ENCODE results near the gene CAMKK2. TPM values are rescaled to one million over a fixed set of nuclear protein-coding genes. Genes with fewer than 3 reads are reported as not detected.
"Not testable (repeated sequence)": the region's sequence is repeated elsewhere in the genome, so short reads cannot be mapped to it uniquely, and the experiment has no call there.

CAMKK2 gene
- total and polyA plus RNA-seq, 8 donors = 36.4 to 47.8 (median 44.4) TPM

- Histone ChIP-seq H3K36me3 (peaks cover 0 to 95% of the 10 kb centered on the region in 2 donors), H3K4me3 (no peak overlapping the region), H3K27ac (no peak overlapping the region), H3K27me3 (no peaks in the 10 kb centered on the region), H3K9me3 (no peaks in the 10 kb centered on the region), H3K4me1 (peaks cover 0 to 23% of the 10 kb centered on the region in 2 donors)
- intact Hi-C loops (cut with DNase I) = no loop called here
- ATAC-seq (no peak), DNase-seq (peak in 1 of 4 donors; percentile 74)
- TF ChIP-seq CTCF (IDR thresholded peaks at IDR 0.05) = no peak
Measured at GRCh38 chr12:121233628-121234020, 62.9 kb downstream of the CAMKK2 start.

- ATAC-seq (no peak), DNase-seq (peak in 2 of 4 donors; percentile 44 to 48)
- no peaks in the 10 kb centered on the region for H3K9me3 ChIP-seq
- H3K36me3 ChIP-seq = peaks cover 0 to 93% of the 10 kb centered on the region in 2 donors
- H3K4me1 ChIP-seq = peaks cover 0 to 18% of the 10 kb centered on the region in 2 donors
- TF ChIP-seq CTCF (IDR thresholded peaks at IDR 0.05) = no peak
- no peak overlapping the region for H3K4me3 ChIP-seq
- intact Hi-C loops (cut with DNase I) = no loop called here
- H3K27me3 ChIP-seq = no peaks in the 10 kb centered on the region
- H3K27ac ChIP-seq = no peak overlapping the region
Measured at GRCh38 chr12:121232977-121233627, 63.4 kb downstream of the CAMKK2 start.

DNA sequence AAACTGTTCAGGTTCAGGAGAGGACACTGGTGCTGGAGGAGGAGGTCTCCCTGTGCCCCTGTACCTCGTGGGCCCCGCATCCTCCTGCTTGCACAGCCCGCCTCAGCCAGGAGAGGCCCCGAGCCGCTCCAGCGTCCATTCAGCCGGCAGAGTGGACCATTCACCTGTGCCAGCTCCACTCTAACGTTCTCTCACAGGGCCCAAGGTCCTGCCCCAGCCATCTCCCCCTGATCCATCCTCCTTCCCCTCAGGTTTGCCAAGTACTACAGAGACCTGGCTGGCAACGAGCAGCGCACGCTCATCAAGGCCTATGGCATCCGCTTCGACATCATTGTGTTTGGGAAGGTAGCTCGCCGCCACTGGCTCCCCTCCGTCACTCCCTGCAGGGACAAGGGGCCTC is 64.3 kb downstream of the CAMKK2 start:
- intact Hi-C loops (cut with DNase I) = no loop called here
- Histone ChIP-seq H3K4me1 (peaks cover 0 to 11% of the 10 kb centered on the region in 2 donors), H3K27me3 (no peaks in the 10 kb centered on the region), H3K27ac (no peak overlapping the region), H3K4me3 (no peak overlapping the region), H3K9me3 (no peaks in the 10 kb centered on the region), H3K36me3 (peaks cover 0 to 88% of the 10 kb centered on the region in 2 donors)
- DNase-seq = peak in 1 of 4 donors; percentile 74
- no peak for TF ChIP-seq CTCF (IDR thresholded peaks at IDR 0.05)
- ATAC-seq = no peak

GRCh38 chr12:121230538-121230907 is 66.0 kb downstream of the CAMKK2 start:
- DNase-seq = peak in 1 of 4 donors; percentile 41
- Histone ChIP-seq H3K27me3 (no peaks in the 10 kb centered on the region), H3K9me3 (no peaks in the 10 kb centered on the region), H3K4me3 (no peak overlapping the region), H3K36me3 (peaks cover 0 to 88% of the 10 kb centered on the region in 2 donors), H3K4me1 (peaks cover 0 to 11% of the 10 kb centered on the region in 2 donors), H3K27ac (no peak overlapping the region)
- peak in 1 of 2 donors; percentile 34 for TF ChIP-seq CTCF (IDR thresholded peaks at IDR 0.05)
- no peak for ATAC-seq
- intact Hi-C loops (cut with DNase I) = no loop called here

GRCh38 chr12:121229826-121230537 is 66.5 kb downstream of the CAMKK2 start:
- TF ChIP-seq CTCF (IDR thresholded peaks at IDR 0.05) = peak; percentile 89 to 91
- ATAC-seq (peak; percentile 84), DNase-seq (peak in 3 of 4 donors; percentile 71 to 87 (median 74))
- H3K27me3 ChIP-seq; H3K4me3 ChIP-seq; H3K27ac ChIP-seq; intact Hi-C loops (cut with DNase I); H3K9me3 ChIP-seq: not testable (repeated sequence)
- Histone ChIP-seq H3K36me3 (peaks cover 0 to 84% of the 10 kb centered on the region in 2 donors), H3K4me1 (peaks cover 0 to 11% of the 10 kb centered on the region in 2 donors)

Data from left lung (tissue), 10 donors.